HG03095 (cell line): ENCODE measurements around the gene SUPT3H.
"Not testable (repeated sequence)": the region's sequence is repeated elsewhere in the genome, so short reads cannot be mapped to it uniquely, and the experiment has no call there.

ENCODE experiments used
- ATAC-seq: cut with Tn5 transposase; IDR thresholded peaks from one replicate; pipeline ENCODE4 v1.9.1; 2021; ENCODE audit warnings: moderate library complexity; ENCODE audit not compliant: unreplicated experiment

Gene SUPT3H

DNA sequence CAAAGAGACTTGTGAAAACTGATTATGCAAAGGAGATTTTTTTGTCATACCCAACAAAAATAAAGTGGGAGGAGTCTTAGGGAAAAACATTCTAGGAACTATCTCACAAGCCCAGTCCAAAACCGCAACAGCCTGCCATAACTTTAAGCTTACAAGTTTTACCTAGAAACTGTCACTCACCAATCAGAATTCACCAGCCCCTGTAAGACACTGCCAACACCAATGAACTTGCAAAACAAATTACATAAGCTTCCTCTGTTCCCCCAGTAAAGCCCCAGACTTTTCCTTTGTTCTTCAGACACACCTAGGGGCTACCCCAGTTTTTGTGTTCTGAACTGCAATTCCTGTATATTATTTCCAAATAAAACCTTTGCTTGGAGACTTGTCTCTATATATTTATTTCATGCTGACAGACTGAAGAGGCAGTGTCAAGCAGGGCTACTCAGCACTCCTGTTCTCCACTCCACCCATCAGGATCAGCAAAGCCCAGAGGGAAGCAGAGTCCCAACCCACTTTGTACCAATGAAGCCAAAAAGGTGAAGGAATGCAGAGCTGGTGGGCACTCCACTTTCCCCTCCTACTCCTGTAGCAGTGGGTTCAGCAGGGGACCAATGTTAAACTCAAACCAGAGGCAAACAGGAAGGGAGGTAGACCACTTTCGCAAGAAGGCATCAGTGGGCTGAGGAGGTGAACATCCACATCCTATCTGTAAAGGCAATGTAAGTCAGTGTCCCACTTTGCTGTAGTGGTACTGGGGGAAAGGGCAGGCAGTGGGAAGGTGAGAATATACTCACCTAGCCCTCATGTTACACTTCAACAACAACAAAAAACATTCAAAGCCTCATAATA, 192.1 kb downstream of the SUPT3H start:
- no peak for ATAC-seq

DNA sequence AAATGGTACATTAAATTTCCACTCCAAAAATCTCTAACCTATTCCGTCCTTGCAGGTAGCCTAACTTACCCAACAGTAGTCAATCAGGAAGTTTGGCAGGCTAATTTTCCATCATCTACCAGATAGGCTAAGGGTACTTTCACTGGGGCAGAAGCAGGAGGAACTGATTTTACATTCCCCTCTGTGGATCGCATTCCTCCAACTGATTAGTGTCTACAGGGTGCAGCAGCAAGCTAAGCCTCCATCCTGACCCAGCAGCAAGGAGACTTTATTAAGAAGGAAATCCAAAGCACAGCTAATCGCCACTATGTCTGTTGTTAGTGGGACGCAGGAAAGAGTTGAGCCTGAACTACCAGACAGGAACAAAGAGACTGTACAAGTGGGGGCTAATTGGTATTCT, 192.8 kb downstream of the SUPT3H start:
- ATAC-seq = no peak

DNA sequence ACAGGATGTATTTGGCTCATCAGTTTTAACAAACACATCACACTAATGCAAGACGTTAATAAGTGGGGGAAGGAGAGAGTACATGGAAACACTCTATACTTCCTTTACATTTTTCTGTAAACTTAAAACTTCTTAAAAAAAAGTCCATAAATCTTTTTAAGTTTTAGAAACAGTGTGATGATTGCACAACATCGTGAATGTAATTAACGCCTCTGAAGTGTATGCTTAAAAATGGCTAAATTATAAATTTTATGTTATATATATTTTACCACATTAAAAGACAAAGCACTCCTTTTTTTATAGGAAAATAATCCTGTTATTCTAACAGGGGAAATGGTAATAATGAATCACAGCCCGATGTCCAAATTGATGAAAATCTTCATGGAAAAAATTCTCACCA, 193.7 kb downstream of the SUPT3H start:
- no peak for ATAC-seq

DNA sequence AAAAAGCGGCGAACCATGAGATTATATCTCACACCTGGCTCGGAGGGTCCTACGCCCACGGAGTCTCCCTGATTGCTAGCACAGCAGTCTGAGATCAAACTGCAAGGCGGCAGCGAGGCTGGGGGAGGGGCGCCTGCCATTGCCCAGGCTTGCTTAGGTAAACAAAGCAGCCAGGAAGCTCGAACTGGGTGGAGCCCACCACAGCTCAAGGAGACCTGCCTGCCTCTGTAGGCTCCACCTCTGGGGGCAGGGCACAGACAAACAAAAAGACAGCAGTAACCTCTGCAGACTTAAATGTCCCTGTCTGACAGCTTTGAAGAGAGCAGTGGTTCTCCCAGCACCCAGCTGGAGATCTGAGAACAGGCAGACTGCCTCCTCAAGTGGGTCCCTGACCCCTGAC, 201.4 kb downstream of the SUPT3H start:
- ATAC-seq = not testable (repeated sequence)

DNA sequence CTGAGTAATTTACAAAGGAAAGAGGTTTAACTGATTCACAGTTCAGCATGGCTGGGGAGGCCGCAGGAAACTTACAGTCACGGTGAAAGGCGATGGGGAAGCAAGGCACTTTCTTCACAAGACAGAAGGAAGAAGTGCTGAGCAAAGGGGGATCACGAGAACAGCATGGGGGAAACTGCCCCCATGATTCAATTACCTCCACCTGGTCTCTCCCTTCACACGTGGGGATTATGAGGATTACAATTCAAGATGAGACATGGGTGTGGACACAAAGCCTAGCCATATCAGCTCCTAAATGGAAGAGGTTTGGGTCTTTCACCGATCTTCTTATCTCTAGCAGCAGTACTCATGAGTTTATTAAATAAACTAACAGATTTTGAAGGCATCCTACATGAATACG, 202.5 kb downstream of the SUPT3H start:
- no peak for ATAC-seq

DNA sequence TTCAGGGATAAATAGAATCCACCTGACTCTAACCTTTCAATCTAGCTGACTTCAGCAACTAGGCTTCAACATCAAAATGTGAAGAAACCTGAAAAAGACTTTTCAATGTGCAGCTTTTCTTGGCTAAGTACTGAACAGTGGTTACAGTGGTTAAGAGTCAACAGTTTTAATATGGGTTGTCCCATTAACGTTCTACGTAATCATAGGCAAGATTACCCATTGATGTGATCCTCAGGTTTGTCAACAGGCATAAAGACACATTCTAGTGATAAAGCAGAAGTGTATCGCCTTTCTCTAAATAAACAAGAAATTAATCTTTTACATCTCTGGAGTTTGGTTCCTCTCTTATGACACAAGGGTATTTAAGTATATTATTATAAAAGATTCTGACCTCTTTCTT, 203.7 kb downstream of the SUPT3H start:
- no peak for ATAC-seq

DNA sequence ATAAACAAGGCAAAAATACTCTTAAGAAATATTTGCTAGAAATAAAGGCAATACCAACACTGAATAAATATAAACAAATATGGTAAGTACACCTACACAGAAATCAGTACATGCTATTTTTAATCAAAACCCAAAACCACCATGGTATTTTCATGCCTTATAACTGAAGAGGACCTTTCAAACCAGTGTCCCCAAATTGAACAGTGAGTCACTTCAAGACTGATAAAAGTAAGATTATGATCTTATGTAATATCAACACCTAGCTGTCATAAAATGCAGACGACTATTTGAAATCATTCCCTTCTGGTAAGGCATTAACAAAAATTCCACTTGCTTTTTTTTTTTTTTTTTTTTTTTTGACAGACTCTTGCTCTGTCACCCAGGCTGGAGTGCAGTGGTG, 206.4 kb downstream of the SUPT3H start:
- no peak for ATAC-seq

DNA sequence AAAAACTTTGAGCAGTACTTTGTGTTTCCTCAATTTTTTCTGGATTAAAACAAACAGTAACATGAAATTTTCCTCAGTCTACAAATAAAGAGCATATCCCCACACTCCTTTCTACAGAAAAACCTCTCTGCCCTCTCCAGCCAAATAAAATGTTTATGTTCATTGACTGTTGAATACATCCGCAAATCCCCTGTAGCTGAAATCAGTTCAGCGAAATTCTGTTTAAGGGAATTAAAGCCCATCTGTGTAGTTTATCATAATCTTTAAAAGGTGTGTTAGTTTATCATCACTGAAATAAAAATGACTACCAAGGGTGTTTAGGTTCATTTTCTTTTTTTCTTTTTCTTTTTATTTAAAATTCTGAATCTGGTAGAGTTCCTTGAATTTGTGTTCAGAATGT, 207.4 kb downstream of the SUPT3H start:
- ATAC-seq = no peak

DNA sequence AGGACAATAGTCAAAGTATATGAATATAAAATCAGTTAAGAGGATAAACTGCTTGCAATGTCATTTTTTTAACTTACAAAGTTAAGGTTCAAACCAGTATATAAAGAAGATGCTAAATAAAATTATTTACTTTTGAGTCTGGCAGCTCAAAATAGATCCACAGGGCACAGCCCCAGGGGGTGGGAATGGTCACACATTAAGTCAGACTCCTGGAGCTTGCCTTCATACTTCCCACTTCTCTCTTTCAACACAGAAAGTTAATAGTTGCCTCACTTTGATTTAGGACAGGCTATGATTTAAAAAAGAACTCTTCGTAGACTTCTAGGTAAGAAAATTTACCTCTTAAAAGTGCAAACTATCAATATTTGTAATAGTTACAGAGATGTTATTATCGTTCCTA, 207.9 kb downstream of the SUPT3H start:
- ATAC-seq = no peak

DNA sequence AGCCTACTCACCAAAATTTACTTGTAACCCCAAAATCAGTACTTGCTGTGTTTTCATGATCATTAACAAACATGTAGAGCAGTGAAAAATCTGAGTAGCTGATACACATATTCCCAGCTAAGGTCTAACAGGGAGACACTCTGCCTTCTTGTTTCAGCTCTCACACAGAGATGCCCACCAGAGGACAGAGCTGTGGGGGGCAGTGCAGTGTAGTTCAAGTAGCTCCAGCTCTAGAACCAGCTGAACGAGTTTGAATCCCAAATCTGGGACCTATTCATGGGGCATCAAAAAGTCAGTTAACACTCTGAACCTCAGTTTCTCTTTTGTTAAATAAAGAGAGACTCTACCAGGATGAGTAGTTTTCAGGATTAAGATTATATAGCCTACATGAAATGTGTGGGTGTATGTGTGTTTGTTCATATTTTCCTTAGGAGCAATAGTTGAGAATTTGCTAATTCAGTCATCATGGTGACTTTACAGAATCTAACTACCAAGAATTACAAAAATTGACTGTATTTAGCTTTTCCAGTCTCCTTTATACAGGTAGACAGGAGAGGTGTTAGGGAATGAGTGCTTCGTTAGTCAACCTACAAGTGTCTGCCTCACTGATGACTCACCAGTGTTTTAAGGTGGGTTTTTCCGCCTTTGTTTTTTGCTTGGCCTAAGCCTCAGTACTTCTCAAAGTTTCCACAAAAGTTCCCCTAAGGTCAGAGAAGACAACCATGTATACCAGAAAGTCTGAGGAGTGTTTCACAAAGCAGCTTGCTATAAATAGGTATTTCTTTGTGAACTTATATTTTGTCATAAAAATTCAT, 213.6 kb downstream of the SUPT3H start:
- ATAC-seq = peak; percentile 84

DNA sequence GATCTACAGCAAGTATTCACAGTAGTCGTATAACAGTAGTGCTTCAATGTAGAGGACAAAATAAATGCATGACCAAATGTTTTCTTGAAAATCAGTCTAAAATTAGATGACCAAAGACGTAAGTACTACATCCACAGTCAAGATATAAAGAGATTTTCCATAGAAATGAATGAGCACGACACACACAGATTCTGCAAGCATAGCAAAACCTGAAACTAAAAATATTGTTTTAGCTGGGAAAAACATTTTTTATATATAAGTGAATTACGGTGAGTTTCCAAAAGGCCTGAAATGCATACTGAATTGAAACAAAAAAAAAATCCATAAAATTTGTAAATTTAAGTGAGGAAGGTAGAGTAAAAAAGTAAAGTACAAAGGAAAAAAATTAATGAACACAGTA, 217.4 kb downstream of the SUPT3H start:
- ATAC-seq = no peak

DNA sequence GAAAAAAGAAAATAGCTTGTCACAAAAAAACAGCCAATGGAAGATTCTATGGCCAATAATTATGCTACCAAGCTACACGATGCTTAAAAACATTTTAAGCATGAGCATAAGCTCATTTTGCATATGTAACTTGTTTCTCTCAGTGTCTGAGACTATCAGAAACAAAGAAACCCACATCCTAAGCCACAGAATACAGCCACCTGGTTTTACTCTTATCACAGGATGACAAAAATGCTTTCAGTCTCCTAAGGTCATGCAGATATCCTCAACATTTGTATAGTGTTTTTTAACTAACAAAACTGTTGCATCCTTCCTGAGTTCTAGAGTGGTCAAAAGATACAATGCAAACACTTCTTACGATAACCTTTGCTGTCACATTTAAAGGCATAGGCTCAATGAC, 221.7 kb downstream of the SUPT3H start:
- ATAC-seq = peak; percentile 97

DNA sequence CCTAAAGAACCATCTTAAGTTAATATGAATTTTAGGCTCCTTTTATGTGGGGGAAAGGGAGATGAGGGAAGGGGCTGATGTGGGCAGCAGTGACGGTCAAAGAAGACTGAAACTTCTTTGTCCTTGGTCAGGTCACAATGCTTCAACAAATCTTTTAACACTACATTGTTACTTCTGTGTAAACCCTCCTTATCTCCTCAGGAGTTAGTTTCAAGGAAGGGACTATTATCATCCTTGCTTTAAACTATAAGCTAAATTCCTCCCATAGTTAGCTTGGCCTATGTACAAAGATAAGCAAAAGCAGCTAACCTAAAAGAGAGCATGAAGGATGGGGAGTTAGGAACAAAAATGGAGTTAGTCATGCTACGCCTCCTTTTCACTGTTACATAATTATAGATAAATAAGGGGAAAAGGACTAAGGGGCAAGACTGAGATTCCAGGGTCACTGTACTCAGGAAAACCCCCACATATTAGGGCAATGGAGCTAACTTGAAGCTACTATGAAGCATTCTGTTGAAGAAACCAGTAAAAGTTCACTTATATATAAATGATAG, 222.3 kb downstream of the SUPT3H start:
- ATAC-seq = no peak

DNA sequence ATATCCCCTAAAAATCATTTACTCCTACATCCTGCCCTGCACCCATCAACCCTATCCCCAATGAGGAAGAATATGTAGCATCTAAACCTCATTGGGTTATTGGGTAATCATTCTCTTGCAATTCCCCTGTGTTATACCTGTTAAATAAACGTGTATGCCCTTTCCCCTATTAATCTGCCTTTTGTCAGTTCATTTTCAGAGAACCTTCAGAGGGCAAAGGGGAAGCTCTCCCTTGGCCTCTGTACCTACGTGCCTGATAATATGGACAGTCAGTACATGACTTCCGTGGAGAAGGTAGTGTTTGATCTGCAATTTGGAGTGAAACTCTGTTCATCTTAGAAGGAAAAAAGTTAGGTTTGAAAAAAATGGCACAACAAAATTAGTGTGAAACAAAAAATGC, 223.1 kb downstream of the SUPT3H start:
- no peak for ATAC-seq

DNA sequence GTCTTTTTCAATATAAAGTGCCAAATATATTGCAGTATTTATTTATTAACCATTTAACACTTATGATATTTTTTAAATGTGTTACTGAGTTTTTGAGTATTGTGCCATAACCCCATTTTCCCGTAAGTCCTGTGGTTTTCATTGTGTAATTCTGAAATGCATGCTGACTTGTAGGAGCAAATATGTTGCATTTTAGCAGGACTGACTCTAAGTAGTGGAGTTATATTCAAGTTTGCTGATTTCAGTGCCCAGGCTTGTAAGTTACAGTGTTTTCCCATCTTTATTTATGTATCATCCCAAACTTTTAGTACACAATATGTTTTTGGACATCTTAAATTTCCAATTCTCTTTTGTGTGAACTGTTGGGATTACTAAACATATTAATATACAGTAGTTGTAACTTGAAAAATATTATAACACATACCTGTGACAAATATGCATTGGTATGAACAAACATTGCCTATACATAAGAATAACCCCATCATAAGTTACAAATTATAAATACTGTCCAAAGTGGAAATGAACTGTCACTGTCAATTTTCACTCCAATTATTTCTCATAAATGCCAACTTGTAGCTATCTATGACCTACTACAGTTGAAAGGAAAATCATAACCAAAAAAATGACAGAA, 228.9 kb downstream of the SUPT3H start:
- no peak for ATAC-seq

DNA sequence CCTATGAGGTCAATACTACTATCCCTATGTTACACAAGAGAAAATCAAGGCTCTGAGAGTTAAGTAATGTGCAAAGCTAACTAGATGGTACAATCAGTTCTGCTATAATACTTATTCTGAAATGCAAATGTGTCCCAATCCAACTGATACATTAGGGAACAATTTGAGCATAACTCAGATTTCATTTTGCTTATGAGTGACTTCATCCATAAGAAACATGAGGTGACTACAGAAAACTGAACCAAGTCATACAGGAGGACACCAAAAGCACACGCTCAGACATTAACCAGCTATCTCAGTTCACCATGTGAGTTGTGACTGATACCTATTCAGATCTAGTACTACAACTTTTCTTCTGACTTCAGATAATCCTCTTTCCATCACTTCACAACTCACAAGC, 229.5 kb downstream of the SUPT3H start:
- ATAC-seq = no peak

DNA sequence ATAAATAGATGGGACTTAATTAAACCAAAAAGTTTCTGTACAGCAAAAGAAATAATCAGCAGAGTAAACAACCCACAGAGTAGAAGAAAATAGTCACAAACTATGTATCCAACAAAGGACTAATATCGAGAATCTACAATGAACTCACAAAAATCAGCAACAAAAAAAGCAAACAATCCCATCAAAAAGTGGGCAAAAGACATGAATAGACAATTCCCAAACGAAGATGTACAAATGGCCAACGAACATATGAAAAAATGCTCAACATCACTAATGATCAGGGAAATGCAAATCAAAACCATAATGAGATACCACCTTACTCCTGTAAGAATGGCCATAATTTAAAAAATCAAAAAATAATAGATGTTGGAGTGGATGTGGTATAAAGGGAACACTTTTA, 232.1 kb downstream of the SUPT3H start:
- ATAC-seq = not testable (repeated sequence)

DNA sequence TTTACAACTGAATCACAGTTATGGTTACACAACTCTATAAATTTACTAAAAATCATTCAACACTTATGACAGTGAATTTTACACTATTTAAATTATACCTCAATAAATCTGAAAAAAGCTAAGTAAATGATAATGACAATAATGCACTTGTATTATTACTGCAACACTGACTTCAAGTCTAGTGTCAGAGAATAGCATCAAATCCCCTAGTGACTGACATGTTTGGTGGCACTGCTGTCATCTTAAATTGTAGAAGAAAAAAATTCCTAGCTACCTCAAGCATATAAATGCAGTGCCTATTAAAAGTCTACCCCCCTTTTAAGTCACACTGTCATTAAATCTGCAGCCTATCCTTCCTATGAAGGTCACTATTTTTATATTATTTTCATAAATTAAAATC, 239.0 kb downstream of the SUPT3H start:
- ATAC-seq = no peak

DNA sequence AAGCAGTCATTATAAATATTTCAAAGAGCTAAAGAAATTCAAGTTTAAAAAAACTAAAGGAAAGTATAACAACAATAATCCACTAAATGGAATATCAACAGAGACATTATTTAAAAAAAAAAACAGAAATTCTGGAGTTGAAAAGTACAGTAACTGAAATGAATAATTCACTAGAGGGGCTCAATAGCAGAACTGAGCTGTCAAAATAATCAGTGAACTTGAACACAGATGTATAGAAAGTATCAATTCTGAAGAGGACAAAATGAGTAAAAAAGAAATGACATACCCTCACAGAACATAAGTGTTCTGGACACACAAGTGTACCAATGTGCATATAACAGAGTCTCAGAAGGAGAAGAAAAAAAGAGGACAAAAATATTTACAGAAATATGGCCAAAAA, 241.2 kb downstream of the SUPT3H start:
- no peak for ATAC-seq

DNA sequence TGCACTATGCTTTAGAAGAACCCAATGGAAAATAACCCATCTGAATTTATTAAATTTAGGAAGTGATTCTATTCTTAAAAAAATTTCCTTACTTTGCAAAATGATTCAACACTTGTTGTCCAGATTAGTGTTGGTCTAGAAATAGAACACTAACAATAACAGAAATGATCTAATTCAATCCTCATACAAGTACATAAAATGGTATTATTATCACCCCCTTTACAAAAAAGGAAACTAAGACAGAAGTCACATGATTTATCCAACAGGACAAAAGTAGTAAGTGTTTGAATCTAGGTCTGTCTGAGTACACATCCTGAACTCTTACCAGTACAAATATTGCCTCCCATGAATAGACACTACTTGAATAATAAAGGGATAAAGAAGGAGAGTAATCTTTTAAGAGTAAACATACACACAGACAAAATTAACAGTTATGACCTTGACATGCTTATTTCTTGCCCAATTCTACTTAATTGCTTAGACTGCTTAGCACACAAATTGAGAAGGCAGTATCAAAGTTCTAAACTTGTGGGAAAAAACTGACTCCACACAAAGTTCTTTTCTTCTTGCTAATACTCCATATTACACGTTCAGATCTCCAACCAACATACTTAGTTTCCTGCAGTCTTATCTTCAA, 245.0 kb downstream of the SUPT3H start:
- no peak for ATAC-seq

DNA sequence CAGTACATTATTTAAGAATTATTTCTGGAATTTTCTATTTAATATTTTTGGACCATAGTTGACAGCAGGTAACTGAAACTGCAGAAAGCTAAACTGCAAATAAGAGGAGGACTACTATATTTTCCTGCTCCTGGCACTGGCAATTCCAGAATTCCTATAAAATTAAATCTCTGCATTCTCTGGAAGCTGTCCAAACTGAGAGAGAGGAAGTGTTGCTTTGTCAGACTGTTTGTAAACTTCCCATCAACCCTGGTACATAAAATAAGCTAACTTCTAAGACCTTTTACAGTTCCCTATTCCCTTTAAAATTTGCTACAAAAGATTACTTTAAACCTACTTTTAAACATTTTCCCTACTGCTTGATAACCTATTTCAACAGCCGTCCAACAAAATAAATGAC, 245.7 kb downstream of the SUPT3H start:
- ATAC-seq = no peak
